Activated T-cell treated with anti-CD3 and anti-CD28 coated beads, Interleukin-2, amount 50 U/mL, for 24 hours (primary cell): ENCODE measurements around the gene TBC1D21.

ENCODE experiments used
- DNase-seq: peaks from one replicate; pipeline ENCODE4 v3.0.0-alpha.2; 2020
- H3K27ac Mint-ChIP-seq: 2 replicates; pipeline ENCODE4 v1.8.0; 2020; ENCODE audit warnings: mild to moderate bottlenecking, mixed read lengths
- H3K27me3 Mint-ChIP-seq: 2 replicates; pipeline ENCODE4 v1.8.0; 2020; ENCODE audit warnings: mixed read lengths
- H3K36me3 Mint-ChIP-seq: 2 replicates; pipeline ENCODE4 v1.8.0; 2020; ENCODE audit warnings: low read depth, mixed read lengths
- H3K4me1 Mint-ChIP-seq: 2 replicates; pipeline ENCODE4 v1.8.0; 2020; ENCODE audit warnings: low read depth, mixed read lengths
- H3K4me3 Mint-ChIP-seq: 2 replicates; pipeline ENCODE4 v1.8.0; 2020; ENCODE audit warnings: mild to moderate bottlenecking, moderate library complexity, mixed read lengths
- H3K9me3 Mint-ChIP-seq: 2 replicates; pipeline ENCODE4 v1.8.0; 2020; ENCODE audit warnings: mixed read lengths

Gene TBC1D21, protein sequence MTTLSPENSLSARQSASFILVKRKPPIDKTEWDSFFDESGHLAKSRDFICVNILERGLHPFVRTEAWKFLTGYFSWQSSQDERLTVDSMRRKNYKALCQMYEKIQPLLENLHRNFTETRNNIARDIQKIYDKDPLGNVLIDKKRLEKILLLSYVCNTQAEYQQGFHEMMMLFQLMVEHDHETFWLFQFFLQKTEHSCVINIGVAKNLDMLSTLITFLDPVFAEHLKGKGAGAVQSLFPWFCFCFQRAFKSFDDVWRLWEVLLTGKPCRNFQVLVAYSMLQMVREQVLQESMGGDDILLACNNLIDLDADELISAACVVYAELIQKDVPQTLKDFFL

DNA sequence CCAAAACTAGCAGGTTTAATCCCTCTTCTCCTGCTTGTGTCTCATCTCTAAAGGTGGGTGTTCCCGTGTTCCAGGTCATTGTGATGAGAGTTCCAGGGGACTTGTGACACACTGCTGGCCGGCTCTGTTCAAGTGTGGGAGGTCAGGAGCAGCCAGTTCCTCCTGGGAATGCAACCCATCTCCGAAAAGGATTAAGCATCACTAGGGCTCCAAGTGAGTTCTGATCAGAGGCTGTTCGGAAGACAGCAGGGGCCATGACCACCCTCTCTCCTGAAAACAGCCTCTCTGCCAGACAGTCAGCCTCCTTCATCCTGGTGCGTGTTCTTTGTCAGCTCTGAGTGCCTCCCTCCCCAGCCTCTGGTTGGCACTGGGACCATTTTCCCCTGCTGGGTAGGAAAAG lies at the start of gene TBC1D21:
TBC1D21 (plus strand) TSS at position 109 of the 400 bp plus-strand sequence; CDS start at position 255, 146 bp downstream.
- H3K9me3 Mint-ChIP-seq = no peaks in the 10 kb centered on the region

DNA sequence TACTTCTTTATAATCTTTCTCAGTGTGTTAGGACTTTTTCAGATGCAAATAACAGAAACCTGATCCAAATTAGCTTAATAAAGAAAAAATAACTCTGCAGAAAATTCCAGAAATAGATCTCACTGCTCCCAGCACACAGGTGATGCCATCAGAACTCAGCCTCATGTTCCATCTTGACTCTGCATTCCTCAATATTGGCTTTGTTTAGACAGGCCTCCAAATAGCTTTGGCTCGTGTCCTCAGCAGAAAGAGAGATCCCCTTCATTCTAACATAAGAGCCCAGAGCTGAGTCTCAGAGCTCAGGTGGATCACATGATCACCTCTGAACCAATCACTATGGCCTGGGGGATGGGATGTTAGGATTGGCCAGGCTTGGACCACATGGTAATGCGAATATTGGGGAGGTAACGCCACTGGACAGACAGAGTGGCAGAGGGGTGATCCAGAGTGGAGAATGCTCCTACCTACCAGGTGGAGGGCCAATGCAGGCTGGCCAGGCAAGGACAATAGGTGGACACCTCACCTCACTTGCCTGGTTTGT lies 46.6 kb upstream of the TBC1D21 start:
- Mint-ChIP-seq H3K9me3 (no peaks in the 10 kb centered on the region), H3K27me3 (peaks cover 39% of the 10 kb centered on the region), H3K4me3 (no peak overlapping the region), H3K36me3 (no peaks in the 10 kb centered on the region), H3K4me1 (no peaks in the 10 kb centered on the region), H3K27ac (no peak overlapping the region)
- no peak for DNase-seq

More for the DNA sequence above, at the start of gene TBC1D21:
- H3K4me3 Mint-ChIP-seq = no peak within 1 kb of the TSS
- no peak for DNase-seq
- H3K4me1 Mint-ChIP-seq = no peaks in the 10 kb centered on the region
- H3K27me3 Mint-ChIP-seq = peaks cover 61% of the 10 kb centered on the region
- H3K27ac Mint-ChIP-seq = no peak within 1 kb of the TSS
- H3K36me3 Mint-ChIP-seq = no peaks in the 10 kb centered on the region

DNA sequence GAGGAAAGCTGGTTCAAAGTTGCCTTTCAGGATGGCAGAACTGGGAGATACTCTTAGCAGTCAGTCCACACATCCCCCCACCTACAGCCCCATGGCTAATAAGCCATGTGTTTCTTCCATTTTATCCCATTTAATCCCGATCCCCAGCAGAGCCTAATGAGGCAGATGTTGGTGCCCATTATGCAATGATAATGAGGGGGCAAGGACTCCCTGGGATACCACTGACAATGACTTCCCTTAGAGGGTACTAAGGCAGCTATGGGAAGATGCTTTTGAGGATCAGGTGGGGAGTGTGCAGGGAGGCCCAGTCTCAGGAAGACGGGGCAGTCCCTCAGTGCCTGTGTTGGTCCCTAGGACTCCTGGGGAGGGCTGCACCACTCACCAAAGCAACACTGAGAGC lies 43.8 kb upstream of the TBC1D21 start:
- no peak overlapping the region for H3K27ac Mint-ChIP-seq
- no peaks in the 10 kb centered on the region for H3K4me1 Mint-ChIP-seq
- H3K27me3 Mint-ChIP-seq = peaks cover 40% of the 10 kb centered on the region
- no peak for DNase-seq
- no peaks in the 10 kb centered on the region for H3K36me3 Mint-ChIP-seq
- H3K9me3 Mint-ChIP-seq = no peaks in the 10 kb centered on the region
- no peak overlapping the region for H3K4me3 Mint-ChIP-seq

DNA sequence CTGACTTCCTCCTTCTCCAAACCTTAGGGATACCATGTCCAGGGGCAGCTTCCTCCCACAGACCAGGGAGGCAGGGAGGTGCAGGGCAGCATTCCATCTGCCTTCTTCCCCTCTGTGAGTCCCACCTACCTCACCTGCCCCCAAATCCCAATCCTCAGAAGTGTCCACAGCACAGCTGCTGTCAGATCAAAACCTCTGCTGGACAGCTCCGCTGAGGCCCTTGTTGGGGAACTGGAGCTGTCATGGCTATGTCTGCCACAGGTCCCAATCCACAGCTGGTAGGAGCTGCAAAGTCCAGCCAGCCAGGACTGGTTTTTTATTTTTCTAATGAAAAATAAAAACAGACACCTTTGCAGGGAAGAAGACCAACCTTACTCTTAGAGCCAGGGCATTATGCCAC lies 40.7 kb upstream of the TBC1D21 start:
- no peak overlapping the region for H3K4me3 Mint-ChIP-seq
- no peaks in the 10 kb centered on the region for H3K9me3 Mint-ChIP-seq
- peaks cover 48% of the 10 kb centered on the region for H3K27me3 Mint-ChIP-seq

DNA sequence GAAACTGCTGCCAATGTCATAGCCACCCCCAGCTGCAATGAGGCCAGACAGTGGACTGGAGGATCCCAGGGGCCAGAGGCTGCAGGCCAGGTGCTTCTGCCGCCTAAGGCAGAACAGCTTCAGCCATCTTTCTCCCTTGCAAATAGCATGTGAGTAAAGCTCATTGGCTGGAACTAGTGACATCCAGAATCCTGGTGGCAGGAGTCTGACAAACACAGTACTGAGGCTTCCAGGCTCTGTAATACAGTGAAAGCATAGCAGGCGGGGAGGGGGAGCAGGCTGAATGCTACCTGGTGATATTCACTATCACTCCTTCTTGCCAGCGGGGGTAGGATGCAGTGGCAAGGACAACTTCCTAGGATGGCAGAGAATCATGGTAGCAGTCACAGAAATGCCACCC lies 36.5 kb upstream of the TBC1D21 start:
- Mint-ChIP-seq H3K4me3 (no peak overlapping the region), H3K27me3 (peaks cover 38% of the 10 kb centered on the region), H3K36me3 (no peaks in the 10 kb centered on the region), H3K27ac (no peak overlapping the region), H3K4me1 (no peaks in the 10 kb centered on the region), H3K9me3 (no peaks in the 10 kb centered on the region)
- DNase-seq = no peak

More for the DNA sequence above, 40.7 kb upstream of the TBC1D21 start:
- Mint-ChIP-seq H3K4me1 (no peaks in the 10 kb centered on the region), H3K27ac (no peak overlapping the region), H3K36me3 (no peaks in the 10 kb centered on the region)
- no peak for DNase-seq

DNA sequence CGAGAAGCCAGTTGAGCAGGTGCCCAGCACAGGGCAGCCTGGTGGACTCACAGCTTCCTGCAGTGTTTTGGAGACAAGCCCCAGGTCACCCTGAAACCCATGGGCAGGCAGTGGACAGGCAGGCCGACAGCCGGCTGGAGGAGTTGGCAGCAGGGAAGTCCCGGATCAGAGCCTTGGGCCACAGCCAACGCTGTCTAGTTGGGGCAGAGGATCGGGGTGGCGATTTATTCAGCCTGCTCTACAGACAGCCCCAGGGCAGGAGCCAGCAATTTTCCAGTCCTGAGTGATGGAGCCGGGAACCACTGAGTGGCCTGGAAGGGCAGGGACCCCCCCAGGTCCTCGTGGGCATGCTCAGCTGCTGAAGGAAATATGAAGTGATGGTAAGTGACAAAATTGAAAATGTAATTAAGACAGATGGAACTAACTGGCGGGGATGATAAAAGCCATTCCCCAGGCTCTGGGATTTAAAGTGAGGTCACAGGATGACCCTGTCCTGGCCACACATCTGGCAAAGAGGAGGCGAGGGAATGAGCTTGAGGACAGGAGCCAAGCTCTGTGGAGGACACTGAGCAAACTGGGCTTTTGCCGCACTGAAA lies 34.4 kb upstream of the TBC1D21 start:
- DNase-seq = no peak
- Mint-ChIP-seq H3K27me3 (peaks cover 38% of the 10 kb centered on the region), H3K4me3 (no peak overlapping the region), H3K27ac (no peak overlapping the region), H3K9me3 (no peaks in the 10 kb centered on the region), H3K4me1 (no peaks in the 10 kb centered on the region), H3K36me3 (no peaks in the 10 kb centered on the region)

DNA sequence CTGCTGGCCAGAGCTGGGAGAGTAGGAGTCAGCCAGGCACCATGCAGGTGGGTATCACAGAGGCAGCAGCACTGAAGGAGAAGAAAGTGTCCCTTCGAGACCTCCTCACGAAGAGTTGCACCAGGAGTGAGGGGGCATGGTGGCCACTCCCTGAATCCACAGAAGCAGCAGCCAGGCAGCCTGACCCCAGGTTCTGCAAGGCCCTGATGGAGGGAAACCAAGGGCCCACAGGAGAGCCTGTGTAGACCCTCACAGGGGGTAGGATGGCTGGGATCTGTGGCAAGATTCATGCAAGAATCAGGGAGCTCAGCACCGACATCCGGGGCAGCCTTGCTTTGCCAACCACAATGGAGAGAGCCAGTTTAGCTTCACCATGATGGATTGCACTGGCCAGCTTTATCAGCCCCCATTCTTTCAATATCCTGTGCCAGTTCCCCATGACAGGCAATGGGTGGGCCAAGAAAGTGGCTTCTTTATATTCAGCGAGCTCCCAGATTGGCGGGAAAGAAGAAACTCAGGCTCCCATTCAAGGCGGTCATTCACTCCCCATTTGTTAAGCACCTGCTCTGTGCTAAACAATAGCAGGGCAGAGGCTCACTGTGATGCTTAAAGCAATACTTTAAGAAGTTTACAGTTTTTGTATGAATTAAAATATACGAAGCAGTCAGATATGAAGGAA lies 33.5 kb upstream of the TBC1D21 start:
- Mint-ChIP-seq H3K36me3 (no peaks in the 10 kb centered on the region), H3K27ac (no peak overlapping the region), H3K4me3 (no peak overlapping the region), H3K4me1 (no peaks in the 10 kb centered on the region), H3K27me3 (peaks cover 36% of the 10 kb centered on the region), H3K9me3 (no peaks in the 10 kb centered on the region)
- DNase-seq = no peak

DNA sequence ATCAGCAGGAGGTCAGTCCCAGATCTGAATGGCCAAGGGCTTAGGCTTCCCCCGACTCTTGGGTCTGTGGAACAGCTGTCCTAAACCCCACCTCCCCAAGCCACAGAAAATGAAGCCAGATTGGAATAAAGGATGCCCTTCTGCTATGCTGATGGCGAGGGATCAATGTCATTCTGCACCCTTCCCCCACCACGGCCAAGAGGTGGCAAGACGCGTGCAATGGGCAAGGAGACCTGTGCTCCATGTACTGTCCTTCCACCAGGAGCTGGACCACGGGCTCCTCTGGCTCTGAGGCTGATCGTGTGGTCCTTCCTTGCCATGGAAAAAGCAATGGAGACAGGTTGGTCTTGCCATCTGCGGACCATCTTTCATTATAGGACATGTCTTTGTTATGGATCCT lies 32.6 kb upstream of the TBC1D21 start:
- Mint-ChIP-seq H3K36me3 (no peaks in the 10 kb centered on the region), H3K4me3 (no peak overlapping the region), H3K9me3 (no peaks in the 10 kb centered on the region), H3K27ac (no peak overlapping the region), H3K27me3 (peaks cover 28% of the 10 kb centered on the region), H3K4me1 (no peaks in the 10 kb centered on the region)
- no peak for DNase-seq

DNA sequence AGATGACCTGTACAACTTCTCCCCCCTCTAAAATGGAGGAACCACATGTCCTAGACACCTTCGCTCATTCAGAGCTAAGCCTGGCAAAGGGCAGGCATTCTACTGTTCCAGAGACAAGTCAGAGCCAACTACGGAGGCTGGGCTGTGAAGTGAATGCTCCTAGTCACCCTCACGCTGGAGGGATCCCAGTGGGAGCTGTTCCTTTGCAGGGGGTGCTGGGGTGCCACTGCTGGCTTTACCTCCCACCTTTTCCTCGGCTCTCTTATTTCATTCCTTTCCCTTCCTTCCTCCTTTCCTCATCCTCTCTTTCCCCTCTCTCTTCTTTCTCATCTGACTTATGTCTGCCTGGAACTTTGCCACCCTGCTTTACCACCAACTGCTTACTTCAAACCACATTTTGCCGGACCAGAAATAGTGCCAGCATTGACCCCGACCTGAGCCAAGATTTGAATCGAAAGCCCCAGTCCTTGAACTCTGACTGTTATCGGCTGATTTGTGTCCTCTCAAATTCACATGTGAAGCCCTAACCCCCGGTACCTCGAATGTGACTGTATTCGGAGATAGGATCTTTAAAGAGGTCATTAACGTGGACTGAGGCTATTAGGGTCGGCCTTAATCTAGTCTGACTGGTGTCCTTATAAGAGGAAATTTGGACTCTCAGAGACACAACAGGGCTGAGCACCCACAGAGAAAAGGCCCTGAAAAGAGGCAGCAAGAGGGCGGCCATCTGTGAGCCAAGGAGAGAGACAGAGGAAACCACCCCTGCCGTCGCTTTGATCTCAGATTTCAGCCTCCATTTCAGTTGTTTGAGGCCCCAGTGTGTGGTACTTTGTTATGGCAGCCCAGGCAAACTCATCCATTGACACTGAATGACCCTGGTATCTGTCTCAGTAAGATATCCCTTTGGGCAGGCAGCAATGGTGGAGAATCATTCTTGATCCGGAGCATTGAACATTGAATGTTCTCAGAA lies 31.3 kb upstream of the TBC1D21 start:
- H3K9me3 Mint-ChIP-seq = no peaks in the 10 kb centered on the region
- no peak overlapping the region for H3K27ac Mint-ChIP-seq
- no peaks in the 10 kb centered on the region for H3K36me3 Mint-ChIP-seq
- DNase-seq = no peak
- H3K4me3 Mint-ChIP-seq = no peak overlapping the region
- peaks cover 18% of the 10 kb centered on the region for H3K27me3 Mint-ChIP-seq
- H3K4me1 Mint-ChIP-seq = no peaks in the 10 kb centered on the region

DNA sequence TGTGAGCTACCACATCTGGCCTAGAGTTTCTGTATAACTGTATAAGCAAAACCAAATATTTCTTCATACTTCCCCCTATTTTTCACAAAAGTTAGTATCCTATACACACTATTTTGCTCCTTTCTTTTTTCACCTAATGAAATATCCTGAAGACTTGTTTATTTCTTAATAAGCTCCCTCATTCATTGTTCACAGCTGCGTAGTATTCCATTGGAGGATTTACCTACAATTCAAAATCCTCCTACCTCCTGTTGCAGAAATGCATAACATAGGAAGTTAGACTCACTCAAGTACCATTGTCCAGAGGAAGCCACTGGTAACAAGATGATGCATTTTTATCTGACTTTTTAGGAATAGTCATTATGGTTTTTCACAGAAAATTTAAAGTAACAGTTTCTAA lies 29.6 kb upstream of the TBC1D21 start:
- DNase-seq = no peak
- no peaks in the 10 kb centered on the region for H3K9me3 Mint-ChIP-seq

DNA sequence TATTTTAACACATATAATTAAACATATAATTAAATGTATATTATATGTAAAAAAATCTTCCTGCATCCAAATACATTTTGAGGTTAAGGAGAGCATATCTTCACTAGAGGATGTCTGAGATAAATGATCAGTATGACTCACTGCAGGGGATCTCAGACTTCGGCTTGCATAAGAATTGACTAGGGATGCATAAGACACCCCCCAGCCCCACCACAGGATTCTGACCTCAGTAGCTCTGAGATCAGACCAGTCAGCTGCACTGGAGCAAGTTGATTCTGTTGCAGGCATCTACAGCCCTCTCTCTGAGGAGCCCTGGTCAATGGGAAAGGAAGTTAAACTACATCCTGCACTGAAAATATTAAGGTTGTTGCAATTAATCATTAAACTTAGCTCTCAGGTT lies 29.0 kb upstream of the TBC1D21 start:
- no peaks in the 10 kb centered on the region for H3K4me1 Mint-ChIP-seq
- DNase-seq = no peak
- no peak overlapping the region for H3K27ac Mint-ChIP-seq
- H3K27me3 Mint-ChIP-seq = peaks cover 24% of the 10 kb centered on the region
- no peaks in the 10 kb centered on the region for H3K9me3 Mint-ChIP-seq
- H3K36me3 Mint-ChIP-seq = no peaks in the 10 kb centered on the region
- no peak overlapping the region for H3K4me3 Mint-ChIP-seq

More for the DNA sequence above, 29.6 kb upstream of the TBC1D21 start:
- no peak overlapping the region for H3K4me3 Mint-ChIP-seq
- H3K27ac Mint-ChIP-seq = no peak overlapping the region
- H3K27me3 Mint-ChIP-seq = peaks cover 26% of the 10 kb centered on the region
- H3K36me3 Mint-ChIP-seq = no peaks in the 10 kb centered on the region
- H3K4me1 Mint-ChIP-seq = no peaks in the 10 kb centered on the region

DNA sequence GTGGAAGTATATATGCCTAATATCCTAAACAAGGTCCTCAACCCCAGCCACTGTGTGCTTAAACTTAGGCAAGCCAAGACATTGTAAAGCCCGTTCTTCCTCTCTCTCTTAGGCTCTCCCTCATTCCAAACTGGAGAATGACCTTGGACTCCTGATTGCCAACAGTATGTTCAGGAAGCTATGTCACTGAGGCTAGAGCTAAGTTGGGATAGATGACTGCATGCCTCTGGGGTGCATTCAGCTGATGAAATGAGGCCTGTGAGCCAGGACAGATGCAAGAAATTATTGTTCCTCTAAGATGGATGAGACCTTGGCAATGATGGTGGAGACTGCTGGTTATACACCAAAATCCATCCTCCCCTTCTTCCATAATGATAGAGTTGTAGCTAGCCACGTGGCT lies 27.9 kb upstream of the TBC1D21 start:
- DNase-seq = no peak
- no peaks in the 10 kb centered on the region for H3K9me3 Mint-ChIP-seq
- no peak overlapping the region for H3K27ac Mint-ChIP-seq
- peaks cover 17% of the 10 kb centered on the region for H3K27me3 Mint-ChIP-seq
- no peak overlapping the region for H3K4me3 Mint-ChIP-seq
- H3K36me3 Mint-ChIP-seq = no peaks in the 10 kb centered on the region
- H3K4me1 Mint-ChIP-seq = no peaks in the 10 kb centered on the region

DNA sequence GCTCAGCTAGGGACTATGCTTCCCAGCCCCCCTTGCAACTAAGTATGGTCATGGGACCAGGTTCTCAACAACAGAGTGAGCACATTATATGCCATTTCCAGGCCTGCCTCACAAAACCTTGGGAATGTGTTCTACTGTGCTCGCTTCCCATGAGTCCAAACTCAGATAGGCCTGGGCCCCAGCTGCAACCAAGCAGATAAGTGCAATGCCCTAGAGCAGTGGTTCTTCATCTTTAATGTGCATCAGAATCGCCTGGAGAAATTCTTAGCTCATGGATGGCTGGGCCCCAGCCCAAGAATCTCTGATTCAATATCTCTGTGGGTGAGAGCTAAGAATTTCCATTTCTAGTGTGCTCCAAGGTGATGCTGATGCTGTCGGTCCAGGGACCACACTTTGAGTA lies 27.5 kb upstream of the TBC1D21 start:
- Mint-ChIP-seq H3K27me3 (peaks cover 15% of the 10 kb centered on the region), H3K4me3 (no peak overlapping the region), H3K36me3 (no peaks in the 10 kb centered on the region), H3K9me3 (no peaks in the 10 kb centered on the region), H3K4me1 (no peaks in the 10 kb centered on the region), H3K27ac (no peak overlapping the region)
- no peak for DNase-seq

DNA sequence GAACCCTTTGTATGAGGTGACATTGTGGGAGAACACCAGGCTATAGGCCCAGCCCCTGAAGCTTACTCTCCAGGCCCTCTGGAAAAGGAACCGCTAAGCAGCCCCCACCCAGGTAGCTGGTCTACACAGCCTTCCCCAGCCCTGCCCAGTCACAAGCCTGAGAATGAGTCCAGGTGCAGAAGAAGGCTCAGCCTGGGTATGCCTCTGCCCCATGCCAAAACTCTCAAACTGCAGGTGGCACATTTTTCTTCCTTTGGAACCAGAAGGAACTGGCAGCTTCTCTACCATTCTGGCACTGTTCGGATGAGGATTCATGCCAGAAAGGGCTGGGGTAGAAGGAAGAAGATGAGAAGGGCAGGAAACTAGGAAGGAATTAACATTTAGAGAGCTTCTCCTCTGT lies 23.7 kb upstream of the TBC1D21 start:
- H3K9me3 Mint-ChIP-seq = no peaks in the 10 kb centered on the region
- no peak overlapping the region for H3K27ac Mint-ChIP-seq
- H3K4me3 Mint-ChIP-seq = no peak overlapping the region
- peaks cover 36% of the 10 kb centered on the region for H3K27me3 Mint-ChIP-seq
- no peaks in the 10 kb centered on the region for H3K4me1 Mint-ChIP-seq
- H3K36me3 Mint-ChIP-seq = no peaks in the 10 kb centered on the region
- DNase-seq = no peak
